Upper lobe of left lung (tissue), 6 donors: ENCODE measurements around the gene SMIM13. TPM values are rescaled to one million over a fixed set of nuclear protein-coding genes. Genes with fewer than 3 reads are reported as not detected.

Experiments
- ATAC-seq, 2 donors: fragments of 200-7000 bp; cut with Tn5 transposase; one replicate each; pipeline ENCODE4 v1.9.1; 2022; ENCODE audit warnings: mild to moderate bottlenecking in 2 of 2, moderate library complexity in 2 of 2; ENCODE audit not compliant: low FRiP score in 2 of 2
- DNase-seq, 2 donors: peaks; one replicate each; pipeline ENCODE4 v3.0.0-alpha.2; 2019 to 2020
- H3K27ac ChIP-seq, 4 donors: fragments of 200-600 bp; sonication (generic); one replicate each; pipeline ENCODE4 v1.5.1; 2016 to 2019
- H3K27me3 ChIP-seq, 4 donors: fragments of 200-600 bp; sonication (generic); one replicate each; pipeline ENCODE4 v1.5.1; 2017 to 2019
- H3K36me3 ChIP-seq, 4 donors: fragments of 200-600 bp; sonication (generic); one replicate each; pipeline ENCODE4 v1.5.1; 2016 to 2019
- H3K4me1 ChIP-seq, 4 donors: fragments of 200-600 bp; sonication (generic); one replicate each; pipeline ENCODE4 v1.5.1; 2018 to 2019
- H3K4me3 ChIP-seq, 4 donors: fragments of 200-600 bp; sonication (generic); one replicate each; pipeline ENCODE4 v1.5.1; 2017 to 2019; ENCODE audit warnings: mild to moderate bottlenecking in 2 of 4, moderate library complexity in 1 of 4
- H3K9me3 ChIP-seq, 4 donors: fragments of 200-600 bp; sonication (generic); one replicate each; pipeline ENCODE4 v1.5.1; 2018 to 2019
- CTCF ChIP-seq, 6 experiments: fragments of 450-650 bp in 4 of 6; fragments of 200-600 bp in 2 of 6; sonication (generic) in 2 of 6; IDR thresholded peaks; one replicate each; pipeline ENCODE4 v1.5.1; 2016 to 2019; ENCODE audit warnings: antibody characterized with exemption in 6 of 6
- EP300 ChIP-seq, 4 donors: sonication (generic); formaldehyde crosslinking; IDR thresholded peaks; one replicate each; pipeline ENCODE4 v1.5.1; 2017; ENCODE audit warnings: antibody characterized with exemption in 4 of 4, control low read depth in 2 of 4
- POLR2A ChIP-seq, 4 donors: fragments of 450-650 bp; IDR thresholded peaks; one replicate each; pipeline ENCODE4 v1.5.1; 2016 to 2017; ENCODE audit warnings: antibody characterized with exemption in 4 of 4, mild to moderate bottlenecking in 2 of 4
- POLR2AphosphoS5 ChIP-seq, 2 donors: sonication (generic); formaldehyde crosslinking; IDR thresholded peaks; one replicate each; pipeline ENCODE4 v1.5.1; 2017; ENCODE audit warnings: antibody characterized with exemption in 2 of 2
- WGBS, 2 donors: methylation state at CpG; one replicate each; pipeline ENCODE4 v1.1.5; 2017 to 2018; 5-methylcytosine and 5-hydroxymethylcytosine counted together
- total RNA-seq, 6 donors: library from RNA; depleted of rRNA in 4 of 6; stranded (reverse); fragments of >200 nt in 4 of 6; gene quantifications; one replicate each; pipeline versions ENCODE4 v1.1.0 to v1.2.1, GENCODE V29; 2016 to 2021
- donor health status: DM: no; HTN: no; CAD: no; lungs with moderate emphysema.
- donor health status: DM: no; HTN: yes; CAD: no; lungs with severe emphysema.

Gene SMIM13
- total RNA-seq, 6 donors from 2014 or later = 1.0 to 9.6 (median 6.3) TPM

- H3K9me3 ChIP-seq = no peaks in the 10 kb centered on the region
- TF ChIP-seq CTCF (IDR thresholded peaks at IDR 0.05) (no peak), POLR2A (IDR thresholded peaks at IDR 0.05) (no peak), EP300 (IDR thresholded peaks at IDR 0.05) (no peak)
- DNase-seq (no peak), ATAC-seq (no peak)
- peaks cover 0 to 13% (median 5%) of the 10 kb centered on the region in 4 donors for H3K36me3 ChIP-seq
- H3K4me1 ChIP-seq = no peaks in the 10 kb centered on the region
- no peaks in the 10 kb centered on the region for H3K27me3 ChIP-seq
- 86 to 95% methylated on average over 5 of the region's 5 CpGs for WGBS, 2 donors
- H3K27ac ChIP-seq = no peak overlapping the region
- no peak overlapping the region for H3K4me3 ChIP-seq
Observed at GRCh38 chr6:11133281-11133680, 39.6 kb downstream of the SMIM13 start.

DNA sequence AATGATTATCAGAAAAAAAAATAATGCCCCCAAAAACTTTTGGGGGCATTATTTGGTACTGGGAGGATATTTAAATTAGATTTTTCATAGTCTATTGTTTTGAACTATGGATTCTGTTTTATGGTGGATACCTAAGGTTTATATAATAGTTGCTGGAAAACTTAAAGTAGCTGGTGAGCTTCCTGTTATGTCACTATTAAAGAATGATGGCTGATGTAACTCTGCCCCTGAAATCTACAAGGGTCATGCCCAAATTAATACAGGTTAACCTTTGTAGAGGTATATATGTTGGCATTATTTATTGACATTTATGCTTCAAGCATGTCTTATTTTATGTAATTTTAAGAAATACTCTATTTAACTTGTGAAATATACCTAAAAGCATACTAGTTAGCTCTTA is 43.2 kb downstream of the SMIM13 start:
- TF ChIP-seq EP300 (IDR thresholded peaks at IDR 0.05) (no peak), POLR2A (IDR thresholded peaks at IDR 0.05) (no peak), POLR2AphosphoS5 (IDR thresholded peaks at IDR 0.05) (no peak), CTCF (IDR thresholded peaks at IDR 0.05) (no peak)
- H3K27ac ChIP-seq = no peak overlapping the region
- ATAC-seq (no peak), DNase-seq (no peak)
- H3K27me3 ChIP-seq = no peaks in the 10 kb centered on the region
- H3K4me3 ChIP-seq = no peak overlapping the region
- no peaks in the 10 kb centered on the region for H3K9me3 ChIP-seq
- H3K4me1 ChIP-seq = no peaks in the 10 kb centered on the region
- peaks cover 0 to 13% (median 5%) of the 10 kb centered on the region in 4 donors for H3K36me3 ChIP-seq

GRCh38 chr6:11139051-11139960 is 45.7 kb downstream of the SMIM13 start:
- peaks cover 0 to 5% (median 1%) of the 10 kb centered on the region in 4 donors for H3K4me1 ChIP-seq
- no peak for TF ChIP-seq EP300 (IDR thresholded peaks at IDR 0.05)
- TF ChIP-seq CTCF (IDR thresholded peaks at IDR 0.05) = no peak
- TF ChIP-seq POLR2A (IDR thresholded peaks at IDR 0.05) = no peak
- no peak for TF ChIP-seq POLR2AphosphoS5 (IDR thresholded peaks at IDR 0.05)
- H3K27me3 ChIP-seq = no peaks in the 10 kb centered on the region
- WGBS, 2 donors = 78 to 87% methylated on average over 3 of the region's 3 CpGs
- DNase-seq (no peak), ATAC-seq (no peak)
- H3K27ac ChIP-seq = no peak overlapping the region
- no peaks in the 10 kb centered on the region for H3K9me3 ChIP-seq
- no peak overlapping the region for H3K4me3 ChIP-seq
- H3K36me3 ChIP-seq = peaks cover 0 to 13% (median 5%) of the 10 kb centered on the region in 4 donors

DNA sequence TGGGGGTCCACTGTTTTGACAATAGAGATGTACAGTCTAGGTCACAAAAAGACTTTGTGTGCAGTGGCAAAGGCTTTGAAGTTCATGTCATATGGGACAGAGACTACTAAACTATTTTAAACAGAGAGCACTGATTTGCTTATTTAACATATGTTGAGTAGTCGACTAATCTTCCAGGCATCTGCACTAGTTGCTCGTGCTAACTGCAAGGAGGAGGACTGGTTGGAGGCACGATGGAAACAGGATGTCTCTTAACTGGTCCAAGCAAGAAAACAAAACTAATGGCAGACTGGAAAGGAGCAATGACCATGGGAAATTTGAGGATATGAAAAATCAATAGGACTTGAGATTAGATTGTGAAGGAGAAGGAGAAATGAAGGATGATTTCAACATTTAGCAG is 46.4 kb downstream of the SMIM13 start:
- Histone ChIP-seq H3K4me1 (peaks cover 0 to 8% (median 6%) of the 10 kb centered on the region in 4 donors), H3K27ac (no peak overlapping the region), H3K27me3 (no peaks in the 10 kb centered on the region), H3K36me3 (peaks cover 0 to 6% (median 2%) of the 10 kb centered on the region in 4 donors), H3K9me3 (no peaks in the 10 kb centered on the region), H3K4me3 (no peak overlapping the region)
- TF ChIP-seq POLR2AphosphoS5 (IDR thresholded peaks at IDR 0.05) = no peak
- no peak for TF ChIP-seq CTCF (IDR thresholded peaks at IDR 0.05)
- no peak for TF ChIP-seq EP300 (IDR thresholded peaks at IDR 0.05)
- no peak for TF ChIP-seq POLR2A (IDR thresholded peaks at IDR 0.05)
- 86 to 100% methylated on average over 3 of the region's 3 CpGs for WGBS, 2 donors
- no peak for ATAC-seq
- DNase-seq = no peak
